Fibroblast of skin of abdomen (primary cell): Measurements from ENCODE around the gene ZNF473.

Experiments
- DNase-seq: peaks from one replicate; pipeline ENCODE4 v3.0.0-alpha.2; 2013

The ZNF473 gene

GRCh38 chr19:50003810-50004419 is 21.9 kb upstream of the ZNF473 start:
- peak; percentile 95 for DNase-seq

GRCh38 chr19:50005428-50005827 is 20.4 kb upstream of the ZNF473 start:
- DNase-seq, result no peak

DNA sequence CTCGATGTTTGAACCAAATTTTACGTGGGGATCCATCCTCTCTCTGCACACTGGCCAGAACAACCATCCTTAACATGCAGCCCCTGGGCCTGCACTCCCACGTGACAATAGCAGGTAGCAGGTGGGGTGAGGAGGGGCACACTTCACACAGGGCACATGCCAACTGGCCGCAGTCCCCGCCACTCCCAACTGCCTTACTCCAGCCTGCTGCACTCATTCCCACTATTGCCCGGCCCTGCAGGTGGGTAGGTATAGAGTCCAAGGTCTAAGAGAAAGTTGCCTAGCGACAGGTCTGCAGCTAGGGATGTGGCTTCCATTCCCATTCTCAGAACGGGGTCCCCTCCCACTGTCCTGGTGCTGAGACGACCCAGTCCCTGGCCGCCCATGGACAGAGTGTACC is 18.6 kb upstream of the ZNF473 start:
- DNase-seq, result no peak

- DNase-seq, result no peak
Observed at GRCh38 chr19:50007947-50008346, 17.9 kb upstream of the ZNF473 start.

- DNase-seq, result no peak
Observed at GRCh38 chr19:50008532-50008931, 17.3 kb upstream of the ZNF473 start.

GRCh38 chr19:50016225-50016807 is 9.5 kb upstream of the ZNF473 start:
- DNase-seq, result no peak

DNA sequence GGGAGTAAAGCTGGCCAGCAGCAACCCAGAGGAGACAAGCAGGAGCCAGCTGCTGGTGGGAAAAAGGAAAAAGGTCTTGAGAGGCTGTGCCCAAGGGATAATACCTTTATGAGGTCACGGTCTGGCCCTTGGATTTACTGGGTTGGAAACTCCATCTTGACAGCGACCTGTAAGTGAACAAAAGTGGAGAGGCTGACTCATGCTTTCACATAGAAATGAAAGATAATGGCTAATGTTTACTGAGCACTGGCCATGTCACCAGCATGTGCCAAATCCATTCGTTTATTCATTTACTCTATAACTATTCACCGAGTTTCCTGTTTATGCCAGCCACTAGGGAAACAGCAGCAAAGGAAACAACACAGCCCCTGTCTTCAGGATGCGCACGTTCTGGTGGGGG is 5.3 kb upstream of the ZNF473 start:
- no peak for DNase-seq

DNA sequence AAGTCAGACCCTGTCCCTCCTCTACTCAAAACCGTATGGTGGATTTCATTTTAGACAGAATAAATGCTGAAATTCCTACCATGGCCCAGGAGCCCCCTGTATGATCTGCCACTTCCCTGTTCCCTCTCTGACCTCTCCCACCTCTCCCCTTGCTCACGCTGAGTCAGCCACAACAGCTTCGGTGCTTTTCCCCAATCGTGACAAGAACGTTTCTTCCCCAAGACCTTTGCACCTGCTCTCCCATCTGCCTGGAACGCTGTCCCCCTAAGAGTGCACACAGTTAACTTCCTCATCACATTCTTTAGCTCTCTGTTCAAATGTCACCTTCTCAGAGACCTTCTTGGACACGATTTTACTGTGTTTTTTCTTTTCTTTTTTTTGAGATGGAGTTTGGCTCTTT is 3.0 kb upstream of the ZNF473 start:
- no peak for DNase-seq

- DNase-seq, result no peak
Observed at GRCh38 chr19:50024719-50025021, 1.1 kb upstream of the ZNF473 start.

DNA sequence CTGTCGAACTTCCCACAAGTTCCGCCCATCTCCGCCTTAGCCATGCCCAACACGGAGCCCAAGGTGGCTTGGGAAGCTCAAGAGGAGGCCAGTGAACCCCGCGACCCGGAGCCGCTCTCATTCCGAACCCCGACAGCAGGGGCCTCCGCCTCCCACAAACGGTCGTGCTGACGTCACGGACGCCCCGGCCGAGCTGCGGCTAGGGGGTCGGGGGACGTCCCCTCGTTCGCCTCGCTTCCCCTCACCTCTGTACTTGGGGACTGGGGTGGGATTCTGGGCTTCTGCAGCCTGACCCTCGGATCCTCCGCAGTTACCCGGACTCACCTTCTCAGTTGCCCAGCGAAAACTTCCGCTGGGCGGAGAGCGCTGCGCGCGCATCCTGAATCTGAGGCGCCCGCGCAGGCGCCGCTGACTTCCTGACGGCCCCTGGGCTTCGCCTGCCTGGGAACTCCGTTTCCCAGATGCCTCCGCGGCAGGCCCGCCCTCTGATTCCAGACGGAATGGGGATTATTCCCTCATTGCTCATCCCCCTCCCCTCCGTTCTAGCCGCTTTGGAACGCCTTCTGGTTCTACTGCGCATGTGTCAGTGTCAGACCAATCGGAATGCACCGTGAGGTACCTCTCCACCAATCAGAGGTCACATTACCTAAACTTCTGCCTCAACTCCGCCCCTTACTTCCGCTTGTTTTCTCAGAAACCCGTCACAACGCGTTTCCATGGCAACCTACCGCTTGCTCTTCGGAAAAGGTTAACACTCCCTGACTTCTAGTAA is 597 bp upstream of the ZNF473 start, which contains the start of gene VRK3:
TSS of gene VRK3 (minus strand) at position 351 of the 772 bp plus-strand sequence. CDS start 9,210 bp downstream, outside the sequence.
- peak; percentile 100 for DNase-seq

GRCh38 chr19:50026550-50026906 is 723 bp downstream of the ZNF473 start:
- DNase-seq, result no peak

GRCh38 chr19:50030225-50030624 is 4.4 kb downstream of the ZNF473 start:
- DNase-seq, result no peak

DNA sequence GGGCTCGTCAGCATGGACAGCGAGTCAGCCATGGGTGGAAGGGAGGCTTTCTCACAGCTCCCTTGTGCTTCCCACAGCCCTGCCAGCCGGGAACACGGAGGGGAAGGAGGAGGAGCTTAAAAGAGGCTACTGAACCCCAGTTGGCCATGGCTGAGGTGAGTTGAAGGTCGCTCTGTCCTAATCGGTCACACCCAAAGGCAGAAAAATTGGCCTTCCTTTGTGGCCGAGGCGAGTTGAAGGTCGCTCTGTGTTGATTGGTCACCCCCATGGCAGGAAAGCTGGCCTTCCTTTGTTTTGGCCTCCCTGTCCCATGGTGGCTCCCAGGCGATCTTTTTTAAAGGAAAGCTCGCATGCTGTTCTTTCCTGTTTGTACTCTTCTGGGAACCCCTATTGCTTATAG is 5.1 kb downstream of the ZNF473 start:
- no peak for DNase-seq

DNA sequence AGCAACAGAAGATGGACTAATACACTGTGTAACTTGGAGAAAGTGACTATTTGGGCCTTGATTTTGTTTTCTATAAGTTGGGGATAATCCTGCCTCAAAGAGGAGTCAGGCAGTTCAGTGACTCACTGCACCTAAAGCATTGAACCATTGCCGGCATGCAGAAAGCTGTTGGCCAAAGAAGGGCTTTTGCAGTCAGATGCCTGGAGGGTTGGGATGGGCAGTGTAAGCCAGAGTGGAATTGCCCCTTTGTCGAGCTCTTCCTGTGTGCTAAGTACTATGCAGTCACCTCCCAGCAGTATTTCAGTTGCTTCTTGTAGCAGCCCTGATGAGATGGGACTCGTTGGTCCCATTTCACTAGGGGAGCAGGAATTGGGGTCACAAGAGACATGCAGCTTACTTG is 11.1 kb downstream of the ZNF473 start:
- no peak for DNase-seq

DNA sequence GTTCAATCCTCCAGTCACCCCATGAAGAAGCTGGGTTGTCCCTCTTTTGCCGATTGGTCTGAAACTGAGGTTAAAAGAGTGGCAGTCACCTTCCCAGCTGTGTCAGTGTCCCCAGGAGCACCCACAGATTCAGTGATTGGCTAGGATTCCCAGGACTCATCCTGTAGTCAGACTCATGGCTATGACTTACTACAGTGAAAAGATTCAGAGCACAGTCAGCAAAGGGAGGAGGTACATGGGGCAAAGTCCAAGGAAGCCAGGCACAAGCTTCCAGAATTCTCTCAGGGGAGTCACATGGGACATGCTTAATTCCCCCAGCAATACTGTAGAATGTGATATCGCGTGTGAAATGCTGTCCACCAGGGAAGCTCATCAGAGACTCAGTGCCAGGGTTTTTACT is 14.2 kb downstream of the ZNF473 start:
- no peak for DNase-seq

GRCh38 chr19:50040967-50041366 is 15.2 kb downstream of the ZNF473 start:
- DNase-seq, result no peak

GRCh38 chr19:50042363-50043024 is 16.7 kb downstream of the ZNF473 start:
- DNase-seq, result no peak

- no peak for DNase-seq
Observed at GRCh38 chr19:50043967-50044366, 18.2 kb downstream of the ZNF473 start.

GRCh38 chr19:50044922-50045321 is 19.1 kb downstream of the ZNF473 start:
- DNase-seq, result no peak

DNA sequence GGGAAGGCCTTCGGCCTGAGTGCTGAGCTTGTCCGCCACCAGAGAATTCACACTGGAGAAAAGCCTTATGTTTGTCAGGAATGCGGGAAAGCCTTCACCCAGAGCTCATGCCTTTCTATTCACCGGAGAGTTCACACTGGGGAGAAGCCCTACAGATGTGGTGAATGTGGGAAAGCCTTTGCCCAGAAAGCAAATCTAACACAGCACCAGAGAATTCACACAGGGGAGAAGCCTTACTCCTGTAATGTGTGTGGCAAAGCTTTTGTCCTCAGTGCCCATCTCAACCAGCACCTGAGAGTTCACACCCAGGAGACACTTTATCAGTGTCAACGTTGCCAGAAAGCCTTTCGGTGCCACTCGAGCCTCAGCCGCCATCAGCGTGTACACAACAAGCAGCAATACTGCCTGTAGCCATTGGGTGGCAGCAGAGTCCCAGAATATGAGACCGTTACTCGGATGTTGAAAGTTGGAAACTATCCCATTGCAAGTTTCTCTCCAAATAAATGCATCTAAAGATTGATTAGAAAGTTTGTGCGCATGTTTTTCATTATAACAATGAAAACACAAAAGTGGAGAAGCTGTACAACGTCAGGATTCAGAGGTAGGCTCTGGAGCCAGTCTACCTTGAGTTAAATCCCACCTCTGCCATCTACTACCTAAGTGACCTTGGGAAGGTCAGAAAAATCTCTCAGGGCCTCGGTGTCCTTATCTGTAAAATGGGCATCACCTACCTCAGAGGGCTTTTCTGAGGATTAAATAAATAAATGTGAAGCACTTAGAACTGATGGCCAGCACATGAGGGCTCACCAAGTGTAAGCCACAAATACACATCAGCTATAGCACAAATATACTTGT is 21.1 kb downstream of the ZNF473 start:
- DNase-seq, result peak; percentile 6

DNA sequence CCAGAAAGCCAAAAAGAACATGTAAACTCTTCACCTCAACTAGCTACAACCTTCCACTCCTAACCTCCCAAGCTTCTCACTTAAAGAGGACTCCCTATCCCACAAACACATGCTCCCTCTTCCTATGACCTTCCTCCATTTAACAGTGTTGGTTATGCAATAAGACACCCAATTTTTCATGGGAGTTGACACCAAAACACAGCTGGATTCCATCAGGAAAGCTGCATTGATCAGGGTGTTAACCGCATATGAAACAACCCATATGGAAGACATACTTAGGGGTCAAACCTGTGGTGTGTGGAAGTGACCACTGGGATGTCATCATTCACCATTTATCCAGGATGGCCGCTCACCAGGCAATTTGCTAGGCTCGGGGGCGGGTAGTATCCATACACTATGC is 21.9 kb downstream of the ZNF473 start:
- DNase-seq, result peak; percentile 13

DNA sequence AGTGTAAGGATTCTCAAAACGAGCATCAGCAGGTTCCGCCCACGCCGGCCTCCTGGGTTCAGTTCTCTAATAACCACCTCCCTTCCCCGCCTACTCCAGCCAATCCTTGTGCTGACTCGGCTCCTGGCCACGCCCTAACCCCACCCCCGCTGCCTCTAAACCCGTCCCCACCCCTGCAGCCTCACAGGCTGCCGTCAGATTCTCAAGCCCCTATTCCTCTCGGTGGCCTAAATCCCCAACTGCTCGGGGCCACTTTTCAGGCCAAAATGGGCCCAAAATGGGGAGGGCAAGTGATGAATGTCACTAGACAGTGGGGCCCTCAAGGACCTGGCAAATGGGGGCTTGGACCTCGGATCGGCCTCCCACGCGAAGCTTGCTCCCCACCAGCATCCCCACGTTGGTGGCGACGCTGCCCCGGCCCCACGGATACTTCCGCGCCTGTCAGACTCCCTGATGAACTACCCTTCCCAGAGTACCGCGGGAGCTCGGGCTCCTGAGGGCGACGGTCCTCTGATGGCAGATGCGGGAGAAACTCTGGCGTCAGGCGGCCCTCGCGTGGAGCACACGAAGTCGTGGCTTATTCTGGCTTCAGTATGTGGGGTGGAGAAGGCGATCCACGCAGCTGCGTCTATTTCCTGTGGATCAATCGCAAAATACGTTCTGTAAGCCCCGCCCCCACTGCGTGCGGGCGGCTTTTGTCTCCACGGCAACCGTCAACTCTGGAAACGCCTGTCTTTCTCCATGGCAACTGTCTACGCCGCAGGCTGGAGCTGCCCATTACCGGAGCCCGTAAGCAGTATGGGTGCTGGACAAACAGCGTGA is 24.8 kb downstream of the ZNF473 start:
- DNase-seq, result peak; percentile 54
